HG02678 (cell line): ENCODE results near the gene SPIB.
"Not testable (repeated sequence)": the region's sequence is repeated elsewhere in the genome, so short reads cannot be mapped to it uniquely, and the experiment has no call there.

ENCODE experiments used
- ATAC-seq: cut with Tn5 transposase; IDR thresholded peaks from one replicate; pipeline ENCODE4 v1.9.1; 2021; ENCODE audit warnings: mild to moderate bottlenecking, moderate library complexity; ENCODE audit not compliant: unreplicated experiment

SPIB gene

GRCh38 chr19:50390295-50390694, 28.4 kb upstream of the SPIB start:
- ATAC-seq: not testable (repeated sequence)

DNA sequence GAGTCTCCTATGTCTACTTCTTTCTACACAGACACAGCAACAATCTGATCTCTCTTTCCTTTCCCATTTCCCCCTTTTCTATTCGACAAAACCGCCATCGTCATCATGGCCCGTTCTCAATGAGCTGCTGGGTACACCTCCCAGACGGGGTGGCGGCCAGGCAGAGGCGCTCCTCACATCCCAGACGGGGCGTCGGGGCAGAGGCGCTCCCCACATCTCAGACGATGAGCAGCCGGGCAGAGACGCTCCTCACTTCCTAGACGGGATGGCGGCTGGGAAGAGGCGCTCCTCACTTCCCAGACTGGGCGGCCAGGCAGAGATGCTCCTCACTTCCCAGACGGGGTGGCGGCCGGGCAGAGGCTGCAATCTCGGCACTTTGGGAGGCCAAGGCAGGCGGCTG, 27.8 kb upstream of the SPIB start:
- ATAC-seq: not testable (repeated sequence)

GRCh38 chr19:50392759-50393158, 26.0 kb upstream of the SPIB start:
- no peak for ATAC-seq

DNA sequence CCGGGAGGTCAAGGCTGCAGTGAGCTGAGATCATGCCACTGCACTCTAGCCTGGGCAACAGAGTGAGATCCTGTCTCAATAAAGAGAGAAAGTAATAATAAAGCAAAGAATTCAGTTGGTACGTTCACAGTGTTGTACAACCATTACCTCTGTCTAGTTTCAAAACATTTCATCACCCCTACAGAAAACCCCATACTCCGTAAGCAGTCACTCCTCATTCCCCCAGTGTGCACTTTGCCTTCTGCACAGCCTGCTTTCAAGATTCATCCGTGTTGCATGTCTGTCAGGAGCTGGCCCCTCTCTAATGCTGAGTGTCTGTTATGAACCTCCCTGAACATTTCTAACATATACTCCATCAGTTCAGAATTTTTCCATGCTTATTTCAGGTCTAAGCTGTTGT, 25.1 kb upstream of the SPIB start:
- ATAC-seq: no peak

DNA sequence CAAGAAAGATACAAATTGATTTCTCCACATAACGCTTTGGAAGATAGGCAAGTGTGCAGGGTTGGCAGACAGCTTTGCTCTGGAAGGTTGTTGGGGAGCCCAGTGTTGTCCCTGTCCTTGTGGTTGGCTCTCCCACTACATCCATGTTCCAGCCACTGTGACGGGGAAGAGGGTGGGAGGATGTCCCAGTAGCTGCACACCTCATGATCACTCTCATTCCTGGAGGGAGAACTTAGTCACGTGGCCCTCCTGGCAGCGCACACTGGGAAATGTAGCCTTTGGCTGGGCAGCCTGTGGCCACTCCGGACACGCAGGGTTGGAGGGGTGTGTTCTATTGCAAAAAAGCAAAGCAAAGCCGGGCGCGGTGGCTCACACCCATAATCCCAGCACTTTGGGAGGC, 24.7 kb upstream of the SPIB start:
- no peak for ATAC-seq

GRCh38 chr19:50398675-50399367, 19.9 kb upstream of the SPIB start:
- no peak for ATAC-seq

- ATAC-seq: no peak
Observed at GRCh38 chr19:50399368-50399745, 19.4 kb upstream of the SPIB start.

GRCh38 chr19:50401605-50402450, 16.9 kb upstream of the SPIB start:
- no peak for ATAC-seq

- no peak for ATAC-seq
Observed at GRCh38 chr19:50402544-50403301, 16.0 kb upstream of the SPIB start.

GRCh38 chr19:50406156-50406820, 12.4 kb upstream of the SPIB start:
- no peak for ATAC-seq

GRCh38 chr19:50406829-50407228, 11.9 kb upstream of the SPIB start:
- ATAC-seq: no peak

DNA sequence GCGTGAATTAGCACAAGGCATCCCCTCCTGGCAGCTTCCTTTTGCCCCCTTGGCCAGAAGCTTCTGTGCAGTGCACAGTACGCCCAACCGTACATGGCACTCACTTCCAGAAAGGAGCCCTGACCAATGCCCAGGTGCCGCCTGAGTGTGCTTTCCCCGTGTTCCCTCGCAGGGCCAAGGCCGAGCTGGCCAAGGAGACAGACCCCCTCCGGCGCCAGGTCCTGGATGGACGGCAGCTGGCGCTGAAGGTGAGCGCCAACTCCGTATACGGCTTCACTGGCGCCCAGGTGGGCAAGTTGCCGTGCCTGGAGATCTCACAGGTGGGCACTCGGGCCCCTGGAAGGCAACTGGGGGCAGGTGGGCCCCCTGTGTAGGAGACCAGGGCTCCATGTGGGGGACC, 9.4 kb upstream of the SPIB start:
- no peak for ATAC-seq

GRCh38 chr19:50410109-50410508, 8.6 kb upstream of the SPIB start:
- no peak for ATAC-seq

- ATAC-seq: no peak
Observed at GRCh38 chr19:50412419-50412818, 6.3 kb upstream of the SPIB start.

DNA sequence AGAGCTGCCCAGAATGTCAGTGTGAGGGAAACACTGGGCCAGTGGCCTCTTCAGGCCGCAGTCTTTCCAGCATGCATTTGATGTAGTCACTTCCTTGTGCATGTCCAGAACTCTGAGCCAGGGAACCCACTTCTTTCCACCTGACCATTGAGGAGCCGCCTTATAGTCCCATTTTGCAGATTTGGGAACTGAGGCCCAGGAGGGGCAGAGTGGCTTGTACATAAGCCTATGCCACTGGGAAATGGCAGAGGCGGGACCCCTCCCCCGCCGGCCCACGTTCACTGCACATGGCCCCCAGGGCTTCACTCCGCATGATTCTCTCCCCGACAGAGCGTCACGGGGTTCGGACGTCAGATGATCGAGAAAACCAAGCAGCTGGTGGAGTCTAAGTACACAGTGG, 5.6 kb upstream of the SPIB start:
- ATAC-seq: no peak

GRCh38 chr19:50413531-50413930, 5.2 kb upstream of the SPIB start:
- no peak for ATAC-seq

DNA sequence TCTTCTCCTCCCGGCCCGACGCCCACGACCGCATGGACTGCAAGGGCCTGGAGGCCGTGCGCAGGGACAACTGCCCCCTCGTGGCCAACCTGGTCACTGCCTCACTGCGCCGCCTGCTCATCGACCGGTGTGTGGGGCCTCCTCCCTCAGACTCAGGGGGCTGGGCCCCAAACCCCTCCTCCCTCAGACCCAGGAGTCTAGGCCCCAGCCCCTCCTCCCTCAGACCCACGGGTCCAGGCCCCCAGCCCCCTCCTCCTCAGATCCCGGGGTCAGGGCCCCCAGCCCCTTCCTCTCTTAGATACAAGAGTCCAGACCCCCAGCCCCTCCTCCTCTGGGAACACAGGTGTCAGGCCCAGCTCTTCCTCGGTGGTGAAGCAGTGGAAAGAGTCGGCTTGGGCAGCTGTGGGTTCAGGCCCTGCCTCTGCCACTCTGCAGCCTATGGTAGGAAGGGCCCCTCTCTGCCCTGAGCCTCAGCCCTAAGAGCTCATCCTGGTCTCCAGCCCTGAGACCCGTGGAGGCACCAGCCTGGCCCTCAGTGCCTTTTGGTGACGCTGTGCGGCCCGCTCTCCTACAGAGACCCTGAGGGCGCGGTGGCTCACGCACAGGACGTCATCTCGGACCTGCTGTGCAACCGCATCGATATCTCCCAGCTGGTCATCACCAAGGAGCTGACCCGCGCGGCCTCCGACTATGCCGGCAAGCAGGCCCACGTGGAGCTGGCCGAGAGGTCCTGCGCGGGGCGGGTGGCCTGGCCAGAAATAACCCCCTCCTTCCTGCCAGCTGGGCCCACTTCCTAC, 3.7 kb upstream of the SPIB start:
- ATAC-seq: peak; percentile 23

DNA sequence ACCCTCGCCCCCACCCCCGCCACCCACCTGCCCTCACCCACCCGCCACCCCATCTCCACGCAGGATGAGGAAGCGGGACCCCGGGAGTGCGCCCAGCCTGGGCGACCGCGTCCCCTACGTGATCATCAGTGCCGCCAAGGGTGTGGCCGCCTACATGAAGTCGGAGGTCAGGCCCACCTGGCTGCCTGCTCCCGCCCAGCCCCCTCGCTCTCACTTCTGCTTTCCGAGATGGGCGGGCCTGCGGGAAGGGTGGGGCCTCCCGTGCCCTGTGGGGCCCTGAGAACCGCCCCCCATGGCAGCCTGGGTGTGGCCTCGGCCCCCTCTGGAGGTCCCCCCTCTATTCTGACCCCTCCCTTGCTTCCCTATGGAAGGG, 3.1 kb upstream of the SPIB start:
- ATAC-seq: peak; percentile 49

- ATAC-seq: no peak
Observed at GRCh38 chr19:50416034-50416977, 2.4 kb upstream of the SPIB start.
